ENCODE data around the gene CHI3L1.

GRCh38 chr1:203169770-203170520 is 16.6 kb downstream of the CHI3L1 start:
- TF ChIP-seq CTCF (IDR thresholded peaks at IDR 0.05 in 8 of 11, conservative IDR thresholded peaks at IDR 0.05 in 3 of 11), result no peak
- TF ChIP-seq POLR2A (IDR thresholded peaks at IDR 0.05), result no peak
- no peak for TF ChIP-seq POLR2AphosphoS5 (IDR thresholded peaks at IDR 0.05)
